Renal cortex interstitium (tissue), 15 donors: ENCODE results near the gene CFAP97D2. TPM values are rescaled to one million over a fixed set of nuclear protein-coding genes. Genes with fewer than 3 reads are reported as not detected.
"Not testable (repeated sequence)": the region's sequence is repeated elsewhere in the genome, so short reads cannot be mapped to it uniquely, and the experiment has no call there.

Experiments
- DNase-seq, 11 donors: peaks; one replicate each; pipeline ENCODE4 v3.0.0-alpha.2; 2013; ENCODE audit warnings: low read depth in 9 of 11, low spot score in 4 of 11; ENCODE audit errors: extremely low read depth in 1 of 11
- long read RNA-seq, 16 experiments: transcript quantifications; one replicate each; lab custom pipeline, GENCODE V29; 2026
- polyA plus RNA-seq, 3 donors: library from polyadenylated mRNA; unstranded; fragments of 120-200 nt; gene quantifications; one replicate each; pipeline ENCODE4 v1.2.1, GENCODE V29; 2013; ENCODE audit not compliant: insufficient read length in 3 of 3

Gene CFAP97D2
- polyA plus RNA-seq, result not detected
- long read RNA-seq, donor 1, result 0 reads
- long read RNA-seq, donor 2, result 0 reads
- long read RNA-seq, donor 3, partial matches to known transcripts, result 17 of 17 reads
- long read RNA-seq, donor 3, other reads (novel, unspliced or antisense), result 0 of 17 reads
- long read RNA-seq, donor 4, result 0 reads
- long read RNA-seq, donor 5, result 0 reads
- long read RNA-seq, donor 6, result 0 reads
- long read RNA-seq, donor 7, result 0 reads
- long read RNA-seq, donor 8, result 0 reads
- long read RNA-seq, donor 9, result 0 reads
- long read RNA-seq, donor 10, result 0 reads
- long read RNA-seq, donor 11, partial matches to known transcripts, result 8 of 8 reads
- long read RNA-seq, donor 11, other reads (novel, unspliced or antisense), result 0 of 8 reads
- long read RNA-seq, donor 12, result 0 reads
- long read RNA-seq, donor 13, result 0 reads
- long read RNA-seq, donor 14, result 0 reads
- long read RNA-seq, donor 15, result 0 reads
- long read RNA-seq, donor 16, result 0 reads

DNA sequence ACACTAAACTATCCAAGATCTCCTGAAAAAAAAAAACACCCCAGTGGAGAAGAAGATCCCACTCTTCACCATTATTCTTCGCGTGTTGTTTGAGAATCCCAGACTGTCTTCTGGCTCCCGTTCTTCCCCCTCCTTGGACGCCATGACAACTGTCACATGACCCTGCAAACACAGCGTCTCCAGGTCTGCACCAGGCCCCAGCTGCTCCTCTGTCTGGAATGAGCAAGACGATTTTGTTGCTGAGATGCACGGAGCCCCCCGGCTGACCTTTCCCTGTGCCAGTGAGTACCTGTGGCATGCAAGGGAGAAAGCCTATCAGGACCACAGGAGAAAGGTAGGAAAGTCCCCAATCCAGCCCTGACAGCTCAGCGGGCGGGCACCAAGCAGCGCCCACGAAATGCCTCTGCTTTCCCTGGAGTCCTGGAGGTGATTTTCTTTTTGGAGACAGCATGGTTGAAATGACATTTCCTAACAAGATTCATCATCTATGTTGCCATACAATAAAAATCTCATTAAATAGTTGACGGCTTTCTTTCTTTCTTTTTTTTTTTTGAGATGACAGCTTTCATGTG lies at the start of gene CFAP97D2:
Gene CFAP97D2 (plus strand): TSS at position 171 of the 572 bp plus-strand sequence. CDS start 74 bp downstream, at position 245.
- no peak for DNase-seq

DNA sequence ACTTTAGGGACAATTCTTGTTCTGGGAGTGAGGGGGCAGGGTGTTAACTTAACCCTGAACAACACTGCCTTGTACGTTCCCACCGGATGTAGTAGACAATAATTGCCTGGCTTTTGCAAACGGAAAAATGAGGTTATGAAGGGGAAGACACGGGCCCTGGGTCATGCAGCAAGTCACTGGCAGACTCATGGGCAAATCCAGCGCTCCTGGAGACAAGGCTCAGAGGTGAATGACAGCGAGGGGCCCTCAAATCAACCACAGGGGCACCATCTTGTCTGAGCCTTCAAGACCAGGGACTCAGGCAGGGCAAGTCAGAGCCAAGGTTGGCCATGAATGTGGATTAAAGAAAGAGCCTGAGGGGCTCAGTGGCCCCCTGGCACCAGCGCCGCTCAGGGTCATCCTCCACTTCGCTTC lies 49.4 kb upstream of the CFAP97D2 start:
- no peak for DNase-seq

DNA sequence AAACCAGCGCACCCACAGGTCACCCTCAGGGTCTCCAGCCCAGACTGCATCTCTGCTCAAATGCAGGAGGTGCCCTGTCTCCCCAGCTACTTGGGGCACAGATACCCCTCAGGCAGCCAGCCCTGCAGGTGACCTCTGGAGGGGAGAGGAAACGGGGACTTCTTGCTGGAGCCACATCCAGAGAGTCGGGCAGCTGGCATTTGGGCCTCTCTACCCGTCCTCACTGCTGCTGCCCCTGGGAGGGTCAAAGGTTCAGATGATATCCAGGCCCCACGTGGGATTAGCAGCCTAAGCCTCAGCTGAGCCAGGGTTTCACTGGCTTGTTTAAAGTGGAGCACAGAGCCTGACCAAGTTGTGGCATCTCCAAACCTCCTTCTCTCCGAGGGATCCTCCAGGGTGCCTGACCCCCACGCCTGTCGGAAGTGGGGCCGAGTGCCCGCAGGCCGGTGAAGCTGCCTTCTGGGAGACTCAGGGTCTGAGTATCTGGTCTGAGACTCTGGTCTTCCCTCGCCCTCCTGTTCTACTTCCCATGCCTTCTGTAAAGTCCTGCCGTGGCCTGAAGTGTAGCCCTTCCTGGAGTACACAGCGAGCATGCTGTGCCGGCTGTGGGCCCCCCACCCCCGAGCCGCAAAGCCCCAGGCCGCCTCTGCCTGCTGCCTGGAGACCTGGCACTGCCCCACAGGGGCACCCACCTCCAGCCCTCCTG lies 48.8 kb upstream of the CFAP97D2 start:
- DNase-seq, result no peak

DNA sequence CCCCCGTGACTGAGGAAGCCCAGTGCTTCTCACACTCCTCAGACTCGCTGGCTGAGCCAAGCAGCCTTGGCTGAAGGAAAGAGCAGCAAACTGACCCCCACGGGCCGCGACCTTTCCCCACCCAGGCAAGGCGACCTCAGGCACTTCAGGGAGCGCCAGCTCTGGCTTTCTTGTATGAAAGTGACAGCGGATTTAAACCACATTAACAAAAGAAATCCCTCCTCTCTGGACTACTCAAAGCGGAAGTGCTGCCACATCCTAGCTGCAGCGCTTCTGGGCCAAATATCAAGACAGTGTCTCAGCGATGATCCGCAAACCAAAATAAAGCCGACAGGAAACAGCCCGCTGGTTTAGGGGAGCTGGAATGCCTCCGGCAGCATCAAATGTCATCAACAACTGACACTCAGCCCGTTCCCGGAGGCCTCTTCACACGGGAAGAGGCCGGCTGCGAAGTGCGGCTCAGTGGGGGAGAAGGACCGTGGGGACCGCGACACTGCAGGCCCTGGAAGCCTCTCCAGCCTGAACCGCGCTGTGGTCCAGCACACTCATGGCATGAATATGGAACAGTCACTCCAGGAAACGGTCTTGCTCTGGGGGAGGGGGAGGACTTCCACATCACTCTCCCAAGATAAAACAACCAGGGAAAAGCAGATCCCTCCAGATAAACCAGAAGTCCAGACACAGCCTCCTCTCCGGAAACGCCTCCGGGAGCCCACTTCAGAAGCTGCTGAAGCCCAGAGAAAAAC lies 48.0 kb upstream of the CFAP97D2 start:
- peak in 1 of 11 donors; percentile 63 for DNase-seq

DNA sequence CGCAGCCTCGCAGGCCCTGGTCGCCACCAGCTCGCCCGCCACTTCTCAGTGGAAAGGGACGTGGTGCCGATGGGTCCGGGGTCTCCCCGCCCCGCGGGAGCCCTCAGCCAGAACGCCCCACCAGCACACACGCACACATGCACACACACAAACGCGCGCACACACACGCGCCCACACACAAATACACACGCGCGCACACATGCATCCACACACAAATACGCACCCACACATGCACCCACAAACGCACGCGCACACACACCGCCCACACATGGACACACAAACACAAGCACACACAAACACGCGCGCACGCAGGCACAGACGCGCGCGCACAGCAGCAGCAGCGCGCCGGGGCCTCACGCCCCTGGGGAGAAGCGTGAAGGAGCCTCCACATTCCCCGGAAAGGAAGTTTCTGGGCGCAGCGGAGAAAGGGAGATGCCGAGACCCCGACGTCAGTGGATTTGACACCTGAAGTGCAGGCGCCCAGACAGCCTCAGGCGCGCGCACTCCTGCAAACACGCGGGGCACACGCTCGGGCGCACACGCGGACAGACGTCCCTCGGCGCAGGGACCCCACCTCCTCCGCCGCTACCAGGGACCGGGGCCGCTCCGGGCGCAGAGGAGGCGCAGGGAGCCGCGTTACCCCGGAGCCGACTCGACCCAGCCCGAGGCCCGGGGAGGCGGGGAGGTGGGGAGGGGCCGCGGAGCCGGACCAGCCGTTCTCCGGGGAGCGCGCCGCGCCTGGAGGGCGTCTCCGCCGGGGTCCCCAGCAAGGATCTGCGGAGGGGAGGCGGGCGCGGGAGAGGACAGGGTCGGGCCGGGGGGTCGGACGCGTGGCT lies 47.3 kb upstream of the CFAP97D2 start:
- DNase-seq, result no peak

DNA sequence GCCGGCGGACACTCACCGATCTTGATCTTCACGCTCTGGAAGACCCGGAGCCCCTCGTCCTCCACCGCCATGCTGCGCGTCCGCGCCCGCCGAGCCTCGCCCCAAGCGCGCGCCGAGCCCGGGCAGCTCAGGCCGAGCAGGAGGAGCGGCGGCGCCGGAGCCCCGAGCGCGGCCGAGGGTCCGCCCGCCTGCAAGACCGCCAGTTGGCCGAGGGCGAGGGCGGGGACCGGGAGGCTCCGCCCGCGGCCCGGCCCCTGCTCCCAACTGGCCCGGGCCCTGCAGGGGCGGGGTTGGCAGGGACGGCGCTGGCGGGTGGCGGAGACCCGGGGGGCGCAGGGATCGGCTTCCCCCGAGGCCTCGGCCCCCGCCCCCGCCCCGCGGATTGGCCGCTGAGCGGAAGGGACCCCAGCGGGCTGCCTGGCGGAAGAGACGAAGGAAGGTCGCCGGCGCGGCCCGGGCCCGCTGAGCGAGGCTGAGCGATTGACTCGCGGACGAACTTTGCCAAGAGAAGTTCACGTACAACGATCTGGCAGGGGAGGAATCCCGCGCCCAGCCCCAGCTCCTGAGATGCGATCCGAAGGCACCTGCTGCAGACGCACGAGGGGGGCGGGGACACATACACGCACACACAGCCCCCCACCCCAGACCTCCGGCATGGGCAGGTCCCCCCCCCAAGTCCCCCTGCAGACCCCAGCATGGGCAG lies 46.5 kb upstream of the CFAP97D2 start, which contains the start of gene RASA3:
Gene RASA3 (minus strand): TSS at position 205 of the 703 bp plus-strand sequence. CDS start 134 bp downstream, at position 71.
- DNase-seq, result peak in 6 of 11 donors; percentile 69 to 82 (median 76)

DNA sequence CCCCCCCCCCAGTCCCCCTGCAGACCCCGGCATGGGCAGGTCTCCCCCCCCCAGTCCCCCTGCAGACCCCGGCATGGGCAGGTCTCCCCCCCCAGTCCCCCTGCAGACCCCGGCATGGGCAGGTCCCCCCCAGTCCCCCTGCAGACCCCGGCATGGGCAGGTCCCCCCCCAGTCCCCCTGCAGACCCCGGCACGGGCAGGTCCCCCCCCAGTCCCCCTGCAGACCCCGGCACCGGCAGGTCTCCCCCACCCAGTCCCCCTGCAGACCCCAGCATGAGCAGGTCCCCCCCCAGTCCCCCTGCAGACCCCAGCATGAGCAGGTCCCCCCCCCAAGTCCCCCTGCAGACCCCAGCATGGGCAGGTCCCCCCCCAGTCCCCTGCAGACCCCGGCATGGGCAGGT lies 45.9 kb upstream of the CFAP97D2 start:
- DNase-seq, result not testable (repeated sequence)

DNA sequence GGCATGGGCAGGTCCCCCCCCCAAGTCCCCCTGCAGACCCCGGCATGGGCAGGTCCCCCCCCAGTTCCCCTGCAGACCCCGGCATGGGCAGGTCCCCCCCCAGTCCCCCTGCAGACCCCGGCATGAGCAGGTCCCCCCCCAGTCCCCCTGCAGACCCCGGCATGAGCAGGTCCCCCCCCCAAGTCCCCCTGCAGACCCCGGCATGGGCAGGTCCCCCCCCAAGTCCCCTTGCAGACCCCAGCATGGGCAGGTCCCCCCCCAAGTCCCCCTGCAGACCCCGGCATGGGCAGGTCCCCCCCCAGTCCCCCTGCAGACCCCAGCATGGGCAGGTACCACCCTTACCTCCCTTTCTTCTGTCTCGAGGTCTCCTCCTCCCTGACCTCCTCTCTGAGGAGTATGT lies 45.5 kb upstream of the CFAP97D2 start:
- not testable (repeated sequence) for DNase-seq

DNA sequence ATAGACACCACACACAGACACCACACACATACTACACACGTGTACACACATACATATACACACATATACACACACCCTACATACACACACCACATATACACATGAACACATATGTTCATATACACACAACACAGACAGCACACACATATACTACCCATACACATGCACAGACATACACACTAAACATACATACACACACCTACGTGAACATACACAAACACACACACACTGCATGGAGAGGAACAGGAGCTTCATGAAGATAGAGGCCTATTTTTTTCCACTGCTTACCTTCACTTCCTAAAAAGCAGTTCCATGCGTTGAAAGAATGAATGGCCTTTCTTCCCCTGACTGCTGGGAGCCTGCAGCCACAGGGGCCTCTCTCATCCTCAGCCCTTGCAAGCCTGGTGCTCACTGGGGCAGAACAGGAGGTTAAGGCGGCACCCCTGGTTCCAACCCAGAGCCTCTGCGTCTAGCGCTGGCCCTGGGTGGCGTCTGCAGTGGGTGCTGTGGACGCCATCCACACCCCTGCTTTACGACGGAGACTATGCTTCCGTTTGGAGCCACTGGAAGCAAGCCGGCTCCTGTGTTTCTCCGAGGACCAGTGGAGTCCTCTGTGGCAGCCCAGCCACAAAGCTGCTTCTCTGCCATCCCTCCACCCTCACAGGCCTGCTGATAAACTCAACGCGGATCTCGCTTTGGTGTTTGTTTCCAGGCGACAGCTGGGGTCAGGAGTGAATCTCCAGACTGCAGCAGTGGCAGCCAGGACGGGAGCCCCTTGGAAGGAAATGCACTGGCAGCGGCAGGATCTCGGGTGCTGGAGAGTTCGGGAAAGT lies 44.7 kb upstream of the CFAP97D2 start:
- no peak for DNase-seq

DNA sequence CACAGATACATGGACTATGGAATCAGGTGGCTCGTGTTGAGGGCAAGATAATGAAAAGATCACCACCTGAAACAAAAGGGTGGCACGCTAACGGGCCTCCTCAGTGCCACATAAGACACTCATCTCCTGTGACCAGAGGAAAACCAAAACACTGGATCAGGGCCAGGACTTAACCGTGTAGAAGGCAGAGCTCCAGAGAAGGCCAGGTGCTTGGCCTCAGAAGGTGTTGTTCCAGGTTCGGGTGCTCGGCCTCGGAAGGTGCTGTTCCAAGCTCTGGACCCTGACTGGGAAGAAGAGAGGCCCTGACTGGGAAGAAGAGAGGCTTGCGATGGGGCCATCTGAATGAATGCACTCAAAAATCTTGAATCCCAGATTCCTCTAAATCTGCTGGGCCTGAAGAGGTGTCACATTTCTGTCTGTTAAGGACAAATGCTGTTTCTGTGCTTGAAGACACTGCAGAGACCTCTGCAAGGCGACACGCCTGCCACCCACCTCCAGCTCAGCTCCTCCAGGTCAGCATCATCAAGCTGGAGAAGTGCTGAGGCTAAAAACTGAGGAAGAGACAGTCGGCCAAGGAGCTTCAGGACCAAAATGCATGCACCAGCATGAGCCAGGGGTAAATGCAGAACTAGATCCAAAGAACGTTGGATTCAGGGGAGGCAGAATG lies 44.0 kb upstream of the CFAP97D2 start:
- no peak for DNase-seq

DNA sequence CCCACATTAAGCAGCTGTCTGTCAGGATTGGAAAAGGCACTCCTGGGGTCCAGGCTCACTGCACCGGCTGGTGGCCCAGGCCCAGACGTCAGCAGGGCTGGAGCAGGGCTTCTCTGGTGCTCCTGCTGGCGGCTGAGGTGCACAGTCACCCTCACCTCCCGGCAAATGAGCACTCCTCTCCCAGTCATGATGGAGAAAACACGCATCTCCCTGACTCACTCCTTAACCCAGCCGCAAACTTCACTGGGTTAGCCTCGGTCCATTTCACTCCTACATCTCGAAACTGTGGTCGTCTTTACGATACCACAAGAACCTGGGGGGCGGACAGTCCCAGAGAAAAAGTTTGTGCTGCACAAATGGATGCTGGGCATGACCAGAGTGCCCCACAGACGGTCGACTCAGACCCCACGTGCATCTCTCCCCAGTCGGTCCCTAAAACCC lies 43.3 kb upstream of the CFAP97D2 start:
- DNase-seq, result no peak

DNA sequence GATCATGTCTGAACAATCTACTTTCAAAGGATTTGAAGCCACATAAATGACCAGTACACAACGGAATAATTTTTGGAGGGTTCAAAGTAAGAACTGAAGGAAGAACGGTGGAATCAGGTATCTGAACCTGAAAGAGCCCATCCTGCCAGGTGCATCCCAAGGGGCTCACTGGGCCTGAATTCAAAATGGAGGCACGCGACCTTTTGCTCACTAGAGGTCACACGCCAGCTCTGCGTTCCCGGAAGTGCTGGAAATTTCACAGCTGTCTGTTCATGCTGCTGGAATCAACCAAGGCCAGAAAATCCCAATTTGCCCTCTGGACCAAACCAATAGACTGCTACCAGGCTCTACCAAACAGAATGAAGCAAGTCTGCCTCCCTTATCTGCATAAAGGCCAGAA lies 42.5 kb upstream of the CFAP97D2 start:
- DNase-seq, result no peak

DNA sequence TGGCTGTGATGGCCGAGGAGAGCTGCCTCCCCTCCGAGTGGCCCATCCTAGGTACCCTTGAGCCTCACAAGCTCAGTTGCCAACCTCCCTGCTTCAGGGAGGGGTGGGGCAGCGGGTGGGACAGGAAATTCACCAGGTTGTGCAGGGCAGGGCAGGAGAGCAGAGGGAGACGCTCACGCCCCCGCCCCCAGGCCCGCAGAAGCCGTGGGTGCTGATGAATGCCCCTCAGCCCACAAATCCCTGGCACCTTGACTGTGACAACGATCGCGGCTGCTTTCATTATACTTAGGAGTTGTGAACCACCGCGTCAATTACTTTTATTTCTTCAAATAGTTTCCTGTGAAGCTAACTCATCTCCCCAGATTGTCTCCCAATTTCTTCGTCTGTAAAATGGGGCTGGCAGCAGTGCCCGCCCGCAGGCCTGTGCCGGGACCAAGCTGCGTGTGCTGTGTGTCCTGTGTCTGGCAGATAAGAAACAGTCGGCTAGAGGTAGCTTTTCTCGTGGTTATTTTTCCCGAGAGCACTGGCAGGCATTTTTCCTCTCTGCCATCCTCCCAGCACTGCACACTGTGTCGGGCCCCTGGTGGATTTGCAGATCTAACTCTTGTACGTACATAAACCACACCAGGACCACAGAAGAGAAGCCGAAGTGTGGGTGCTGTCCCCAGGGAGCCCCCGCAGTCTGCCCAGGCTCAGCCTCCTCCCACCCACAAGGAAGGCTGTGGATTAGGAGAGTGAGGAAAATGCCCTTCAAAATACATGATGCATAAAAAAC lies 38.7 kb upstream of the CFAP97D2 start:
- DNase-seq, result no peak

DNA sequence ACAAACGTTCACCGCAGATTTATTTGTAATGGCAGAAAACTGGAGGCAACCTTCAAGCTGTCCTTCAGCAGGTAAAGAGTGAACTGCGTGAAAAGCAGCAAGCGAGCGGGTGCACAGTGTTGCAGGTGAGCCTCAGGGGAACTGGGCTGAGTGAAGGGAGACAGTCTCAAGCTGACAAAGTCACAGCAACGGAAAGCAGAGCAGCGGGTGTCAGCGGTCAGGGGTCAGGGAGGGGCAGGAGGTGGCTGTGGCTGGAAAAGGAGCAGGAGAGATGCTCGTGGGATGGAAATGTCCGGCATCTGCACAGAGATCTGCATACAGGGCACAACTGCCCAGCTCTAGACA lies 38.2 kb upstream of the CFAP97D2 start:
- DNase-seq, result no peak

DNA sequence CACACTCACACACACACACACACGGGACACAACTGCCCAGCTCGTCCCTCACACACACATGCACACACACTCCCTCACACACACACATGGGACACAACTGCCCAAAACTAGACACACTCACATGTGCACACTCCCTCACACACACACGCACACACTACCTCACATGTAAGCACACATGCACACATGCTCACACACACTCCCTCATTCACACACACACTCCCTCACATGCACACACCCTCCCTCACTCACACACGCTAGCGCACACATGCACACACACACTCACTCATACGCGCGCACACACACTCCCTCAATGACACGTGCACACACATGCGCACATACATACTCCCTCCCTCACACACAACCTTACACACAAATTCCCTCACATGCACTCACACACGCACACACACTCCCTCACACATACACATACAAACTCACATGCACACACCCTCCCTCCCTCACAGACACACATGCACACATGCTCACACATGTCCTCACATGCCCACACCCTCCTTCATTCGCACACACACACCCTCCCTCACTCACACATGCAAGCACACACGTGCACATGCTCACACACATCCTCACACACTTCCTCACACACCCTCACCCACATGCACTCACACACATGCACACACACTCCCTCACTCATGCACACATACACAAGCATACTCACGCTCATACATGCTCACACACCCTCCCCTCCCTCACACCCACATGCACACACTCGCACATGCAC lies 37.6 kb upstream of the CFAP97D2 start:
- DNase-seq, result no peak
